ENCODE measurements around the gene BEGAIN. TPM values are rescaled to one million over a fixed set of nuclear protein-coding genes. Genes with fewer than 3 reads are reported as not detected.
A peak's percentile ranks its signal among the peaks of the same experiment; 100 is the strongest.
"Not testable (repeated sequence)": the region's sequence is repeated elsewhere in the genome, so short reads cannot be mapped to it uniquely, and the experiment has no call there.

BEGAIN gene
- total and polyA plus RNA-seq, 2 experiments from 2014 or later, result 0.11 to 0.65 TPM

DNA sequence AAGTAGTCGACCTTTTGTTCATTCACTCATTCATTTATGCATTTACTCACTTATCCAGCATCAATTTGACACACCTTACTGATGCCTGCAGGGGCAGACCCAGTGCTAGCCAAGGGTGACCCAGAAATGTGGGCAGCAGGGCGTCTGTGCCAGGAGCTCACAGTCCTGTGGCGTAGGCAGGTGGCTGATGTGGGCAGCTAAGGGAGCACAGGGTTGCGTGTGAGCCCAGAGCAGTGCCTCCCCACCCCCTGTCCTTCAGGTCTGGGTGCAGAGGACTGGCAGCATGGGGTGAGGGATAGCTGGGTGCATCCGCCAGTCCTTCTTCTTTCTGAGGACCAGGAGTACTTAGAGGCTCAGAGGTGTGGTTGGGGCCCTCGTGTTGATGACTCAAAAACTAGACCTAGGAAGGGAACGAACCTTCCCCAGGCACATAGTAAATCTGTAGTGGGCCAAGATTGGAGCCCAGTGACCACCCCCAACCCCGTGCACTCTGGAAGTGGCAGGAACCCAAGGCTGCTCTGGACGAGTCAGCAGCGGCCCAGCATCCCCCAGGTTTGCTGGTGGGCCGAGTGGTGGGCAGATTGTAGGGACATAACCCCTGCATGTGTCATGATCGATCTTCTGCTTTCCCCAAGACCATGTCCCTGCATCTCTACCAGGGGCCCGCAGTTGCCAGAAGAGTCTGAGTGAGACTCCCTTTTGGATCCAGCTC, 63.9 kb downstream of the BEGAIN start:
- Histone ChIP-seq H4K20me1 (ENCODE audit: insufficient read depth) (no peaks in the 10 kb centered on the region), H3K4me3 (no peak overlapping the region), H3K36me3 (ENCODE audit: low read depth) (no peaks in the 10 kb centered on the region; the same call in 1 of the 2 replicates), H3K9ac (no peak overlapping the region), H3K9me2 (ENCODE audit: insufficient read depth) (no peaks in the 10 kb centered on the region), H3K27me3 (replicated peaks; ENCODE audit: insufficient read depth) (no peaks in the 10 kb centered on the region), H3K79me2 (ENCODE audit: insufficient read depth) (no peaks in the 10 kb centered on the region), H3F3A (ENCODE audit: insufficient read depth) (no peaks in the 10 kb centered on the region), H3K4me1 (ENCODE audit: insufficient read depth) (no peaks in the 10 kb centered on the region), H3K9me3 (ENCODE audit: low read depth) (no peaks in the 10 kb centered on the region), H3K4me2 (ENCODE audit: unreplicated experiment) (no peak overlapping the region), H2AFZ (no peak overlapping the region), H3K27ac (no peak overlapping the region)
- WGBS, 2 experiments (ENCODE audit: low coverage in 1 of 2, low lambda C conversion rate in 2 of 2, missing lambda C conversion rate in 2 of 2), result 88 to 93% methylated on average over 13 of the region's 13 CpGs
- in situ Hi-C loops (cut with MboI), result no loop called here
- DNase-seq, result no peak
- TF ChIP-seq EZH2 (IDR thresholded peaks at IDR 0.05; ENCODE audit: insufficient read depth, poor library complexity, severe bottlenecking), result no peak
- no peak for TF ChIP-seq EZH2phosphoT487 (IDR thresholded peaks at IDR 0.05; ENCODE audit: insufficient read depth, low read depth)

GRCh38 chr14:100522616-100523099, 64.6 kb downstream of the BEGAIN start:
- H3K27me3 ChIP-seq (replicated peaks; ENCODE audit: insufficient read depth), result no peaks in the 10 kb centered on the region
- H3K4me3 ChIP-seq, result no peak overlapping the region
- H3K9me2 ChIP-seq (ENCODE audit: insufficient read depth), result no peaks in the 10 kb centered on the region
- no peak for TF ChIP-seq EZH2phosphoT487 (IDR thresholded peaks at IDR 0.05; ENCODE audit: insufficient read depth, low read depth)
- no peak for TF ChIP-seq EZH2 (IDR thresholded peaks at IDR 0.05; ENCODE audit: insufficient read depth, poor library complexity, severe bottlenecking)
- H3K36me3 ChIP-seq (ENCODE audit: low read depth), result no peaks in the 10 kb centered on the region; the same call in 1 of the 2 replicates
- no peaks in the 10 kb centered on the region for H3K79me2 ChIP-seq (ENCODE audit: insufficient read depth)
- DNase-seq, result peak; percentile 16
- no peak overlapping the region for H3K4me2 ChIP-seq (ENCODE audit: unreplicated experiment)
- in situ Hi-C loops (cut with MboI), result no loop called here
- H3K4me1 ChIP-seq (ENCODE audit: insufficient read depth), result no peaks in the 10 kb centered on the region
- H2AFZ ChIP-seq, result no peak overlapping the region
- no peak overlapping the region for H3K27ac ChIP-seq
- no peaks in the 10 kb centered on the region for H3K9me3 ChIP-seq (ENCODE audit: low read depth)
- H3F3A ChIP-seq (ENCODE audit: insufficient read depth), result no peaks in the 10 kb centered on the region
- no peaks in the 10 kb centered on the region for H4K20me1 ChIP-seq (ENCODE audit: insufficient read depth)
- no peak overlapping the region for H3K9ac ChIP-seq
- WGBS, 2 experiments (ENCODE audit: low coverage in 1 of 2, low lambda C conversion rate in 2 of 2, missing lambda C conversion rate in 2 of 2), result 49 to 62% methylated on average over 5 to 6 of the region's 6 CpGs

- H3K79me2 ChIP-seq (ENCODE audit: insufficient read depth); H3F3A ChIP-seq (ENCODE audit: insufficient read depth); H2AFZ ChIP-seq; H3K4me2 ChIP-seq (ENCODE audit: unreplicated experiment); H3K36me3 ChIP-seq (ENCODE audit: low read depth); H3K4me3 ChIP-seq; in situ Hi-C loops (cut with MboI); DNase-seq; H4K20me1 ChIP-seq (ENCODE audit: insufficient read depth); H3K4me1 ChIP-seq (ENCODE audit: insufficient read depth); H3K9me3 ChIP-seq (ENCODE audit: low read depth); H3K9ac ChIP-seq; H3K27ac ChIP-seq; H3K27me3 ChIP-seq (replicated peaks; ENCODE audit: insufficient read depth); H3K9me2 ChIP-seq (ENCODE audit: insufficient read depth): not testable (repeated sequence)
- 72 to 74% methylated on average over 3 of the region's 3 CpGs for WGBS, 2 experiments (ENCODE audit: low coverage in 1 of 2, low lambda C conversion rate in 2 of 2, missing lambda C conversion rate in 2 of 2)
Observed at GRCh38 chr14:100506053-100506452, 81.2 kb downstream of the BEGAIN start.

- peak; percentile 45 for DNase-seq
- H3K4me1 ChIP-seq (ENCODE audit: insufficient read depth), result no peaks in the 10 kb centered on the region
- WGBS, 2 experiments (ENCODE audit: low coverage in 1 of 2, low lambda C conversion rate in 2 of 2, missing lambda C conversion rate in 2 of 2), result 72 to 78% methylated on average over 3 of the region's 3 CpGs
- no peak overlapping the region for H3K27ac ChIP-seq
- no peak overlapping the region for H3K9ac ChIP-seq
- H3K9me3 ChIP-seq (ENCODE audit: low read depth), result no peaks in the 10 kb centered on the region
- in situ Hi-C loops (cut with MboI), result no loop called here
- H3K4me3 ChIP-seq, result no peak overlapping the region
- 0 out of 2 replicates have a peak, but pooled peaks cover 2% of the 10 kb centered on the region for H3K36me3 ChIP-seq (ENCODE audit: low read depth)
- TF ChIP-seq EZH2phosphoT487 (IDR thresholded peaks at IDR 0.05; ENCODE audit: insufficient read depth, low read depth), result no peak
- no peak for TF ChIP-seq EZH2 (IDR thresholded peaks at IDR 0.05; ENCODE audit: insufficient read depth, poor library complexity, severe bottlenecking)
- H3K27me3 ChIP-seq (replicated peaks; ENCODE audit: insufficient read depth), result no peaks in the 10 kb centered on the region
- no peaks in the 10 kb centered on the region for H3F3A ChIP-seq (ENCODE audit: insufficient read depth)
- H3K4me2 ChIP-seq (ENCODE audit: unreplicated experiment), result no peak overlapping the region
- peaks cover 6% of the 10 kb centered on the region; the same call in 1 of the 2 replicates for H3K79me2 ChIP-seq (ENCODE audit: insufficient read depth)
- no peaks in the 10 kb centered on the region; the same call in 1 of the 2 replicates for H4K20me1 ChIP-seq (ENCODE audit: insufficient read depth)
- no peak overlapping the region for H2AFZ ChIP-seq
- H3K9me2 ChIP-seq (ENCODE audit: insufficient read depth), result no peaks in the 10 kb centered on the region; the same call in 1 of the 2 replicates
Observed at GRCh38 chr14:100504372-100505078, 82.7 kb downstream of the BEGAIN start.

Measured in GM23248 (cell line).